ENCODE data around the gene AKR1C2. TPM values are rescaled to one million over a fixed set of nuclear protein-coding genes. Genes with fewer than 3 reads are reported as not detected.
"Not testable (repeated sequence)": the region's sequence is repeated elsewhere in the genome, so short reads cannot be mapped to it uniquely, and the experiment has no call there.

The AKR1C2 gene
- polyA plus RNA-seq, 1 donor from 2014 or later = 170 TPM

- H3K27ac ChIP-seq (ENCODE audit: low read length) = no peak overlapping the region
- no peak overlapping the region for H3K4me2 ChIP-seq (ENCODE audit: low read length)
- no peaks in the 10 kb centered on the region for H3K9me2 ChIP-seq (ENCODE audit: insufficient read depth, low read length)
- H3K4me3 ChIP-seq (ENCODE audit: low read length) = no peak overlapping the region
- no peak overlapping the region for H3K9ac ChIP-seq (ENCODE audit: low read length)
- no peaks in the 10 kb centered on the region for H3K79me2 ChIP-seq (replicated peaks; ENCODE audit: insufficient read depth, low read length)
- H3F3A ChIP-seq (ENCODE audit: insufficient read depth, low read length, poor library complexity, severe bottlenecking) = no peaks in the 10 kb centered on the region
- TF ChIP-seq RAD21 (conservative IDR thresholded peaks at IDR 0.05) (no peak), CTCF (IDR thresholded peaks at IDR 0.05; ENCODE audit: poor library complexity, severe bottlenecking) (no peak), EP300 (conservative IDR thresholded peaks at IDR 0.05; ENCODE audit: poor library complexity, severe bottlenecking) (no peak), TAF1 (IDR thresholded peaks at IDR 0.05; ENCODE audit: low read depth) (no peak), MXI1 (conservative IDR thresholded peaks at IDR 0.05; ENCODE audit: poor library complexity, severe bottlenecking) (no peak), REST (IDR thresholded peaks at IDR 0.05; ENCODE audit: borderline replicate concordance) (no peak), SMC3 (conservative IDR thresholded peaks at IDR 0.05; ENCODE audit: poor library complexity) (no peak), EZH2 (IDR thresholded peaks at IDR 0.05; ENCODE audit: borderline replicate concordance, insufficient read depth, low read length, poor library complexity, severe bottlenecking) (no peak), POLR2AphosphoS5 (IDR thresholded peaks at IDR 0.05) (no peak)
- H2AFZ ChIP-seq (ENCODE audit: low read depth, low read length) = no peak overlapping the region
- no peaks in the 10 kb centered on the region for H4K20me1 ChIP-seq (ENCODE audit: insufficient read depth)
- H3K27me3 ChIP-seq (ENCODE audit: insufficient read depth, low read depth, low read length) = no peaks in the 10 kb centered on the region
- no peaks in the 10 kb centered on the region for H3K9me3 ChIP-seq (ENCODE audit: low read length)
- no peaks in the 10 kb centered on the region for H3K36me3 ChIP-seq (ENCODE audit: insufficient read depth, low read length)
Observed at GRCh38 chr10:4998671-4999070, 5.0 kb downstream of the AKR1C2 start.

GRCh38 chr10:4994260-4994659 is 9.4 kb downstream of the AKR1C2 start:
- not testable (repeated sequence) for H3K79me2 ChIP-seq (replicated peaks; ENCODE audit: insufficient read depth, low read length); H2AFZ ChIP-seq (ENCODE audit: low read depth, low read length); H3F3A ChIP-seq (ENCODE audit: insufficient read depth, low read length, poor library complexity, severe bottlenecking); H3K4me2 ChIP-seq (ENCODE audit: low read length); H3K9me2 ChIP-seq (ENCODE audit: insufficient read depth, low read length); H4K20me1 ChIP-seq (ENCODE audit: insufficient read depth); H3K4me3 ChIP-seq (ENCODE audit: low read length); H3K9ac ChIP-seq (ENCODE audit: low read length); H3K27me3 ChIP-seq (ENCODE audit: insufficient read depth, low read depth, low read length); H3K27ac ChIP-seq (ENCODE audit: low read length); H3K9me3 ChIP-seq (ENCODE audit: low read length); H3K36me3 ChIP-seq (ENCODE audit: insufficient read depth, low read length)

- not testable (repeated sequence) for H3K36me3 ChIP-seq (ENCODE audit: insufficient read depth, low read length); H3F3A ChIP-seq (ENCODE audit: insufficient read depth, low read length, poor library complexity, severe bottlenecking); H3K4me2 ChIP-seq (ENCODE audit: low read length); H4K20me1 ChIP-seq (ENCODE audit: insufficient read depth); H3K9me3 ChIP-seq (ENCODE audit: low read length); H2AFZ ChIP-seq (ENCODE audit: low read depth, low read length); H3K79me2 ChIP-seq (replicated peaks; ENCODE audit: insufficient read depth, low read length); H3K27ac ChIP-seq (ENCODE audit: low read length); H3K27me3 ChIP-seq (ENCODE audit: insufficient read depth, low read depth, low read length); H3K9ac ChIP-seq (ENCODE audit: low read length); H3K9me2 ChIP-seq (ENCODE audit: insufficient read depth, low read length); H3K4me3 ChIP-seq (ENCODE audit: low read length)
Observed at GRCh38 chr10:4992564-4992963, 11.1 kb downstream of the AKR1C2 start.

- not testable (repeated sequence) for H3K9me2 ChIP-seq (ENCODE audit: insufficient read depth, low read length); H3K79me2 ChIP-seq (replicated peaks; ENCODE audit: insufficient read depth, low read length); H3K36me3 ChIP-seq (ENCODE audit: insufficient read depth, low read length); H3K27ac ChIP-seq (ENCODE audit: low read length); H2AFZ ChIP-seq (ENCODE audit: low read depth, low read length); H3K4me3 ChIP-seq (ENCODE audit: low read length); H3K27me3 ChIP-seq (ENCODE audit: insufficient read depth, low read depth, low read length); H3F3A ChIP-seq (ENCODE audit: insufficient read depth, low read length, poor library complexity, severe bottlenecking); H3K4me2 ChIP-seq (ENCODE audit: low read length); H3K9me3 ChIP-seq (ENCODE audit: low read length); H4K20me1 ChIP-seq (ENCODE audit: insufficient read depth); H3K9ac ChIP-seq (ENCODE audit: low read length)
Observed at GRCh38 chr10:4991463-4991862, 12.2 kb downstream of the AKR1C2 start.

All from neural cell (in vitro differentiated cells).